Neural crest cell (in vitro differentiated cells): ENCODE data around the gene GNLY. TPM values are rescaled to one million over a fixed set of nuclear protein-coding genes. Genes with fewer than 3 reads are reported as not detected.

Experiments
- DNase-seq: peaks from one replicate; pipeline ENCODE4 v3.0.0; 2021; ENCODE audit warnings: low read depth, mixed read lengths, low spot score
- H3K27ac Mint-ChIP-seq: one replicate; pipeline ENCODE4 v1.8.0; 2021; ENCODE audit warnings: mild to moderate bottlenecking, mixed read lengths; ENCODE audit not compliant: unreplicated experiment
- H3K27me3 Mint-ChIP-seq: 2 replicates; pipeline ENCODE4 v1.8.0; 2021; ENCODE audit warnings: low read depth, mild to moderate bottlenecking, mixed read lengths
- H3K36me3 Mint-ChIP-seq: 2 replicates; pipeline ENCODE4 v1.8.0; 2021; ENCODE audit warnings: low read depth, mild to moderate bottlenecking, mixed read lengths
- H3K4me1 Mint-ChIP-seq: 2 replicates; pipeline ENCODE4 v1.8.0; 2021; ENCODE audit warnings: mixed read lengths
- H3K4me3 Mint-ChIP-seq: one replicate; pipeline ENCODE4 v1.8.0; 2021; ENCODE audit warnings: mild to moderate bottlenecking, mixed read lengths
- H3K9me3 Mint-ChIP-seq: 2 replicates; pipeline ENCODE4 v1.8.0; 2021; ENCODE audit warnings: mixed read lengths
- CTCF ChIP-seq: fragments of 200-600 bp; sonication (generic); conservative IDR thresholded peaks from 2 replicates; pipeline ENCODE4 v1.5.0; 2021; ENCODE audit warnings: antibody characterized with exemption, mild to moderate bottlenecking
- total RNA-seq: library from RNA; stranded (reverse); gene quantifications from 2 replicates; pipeline ENCODE4 v1.2.1, GENCODE V29; 2021

Gene GNLY
- total RNA-seq, 1 donor from 2014 or later: not detected

DNA sequence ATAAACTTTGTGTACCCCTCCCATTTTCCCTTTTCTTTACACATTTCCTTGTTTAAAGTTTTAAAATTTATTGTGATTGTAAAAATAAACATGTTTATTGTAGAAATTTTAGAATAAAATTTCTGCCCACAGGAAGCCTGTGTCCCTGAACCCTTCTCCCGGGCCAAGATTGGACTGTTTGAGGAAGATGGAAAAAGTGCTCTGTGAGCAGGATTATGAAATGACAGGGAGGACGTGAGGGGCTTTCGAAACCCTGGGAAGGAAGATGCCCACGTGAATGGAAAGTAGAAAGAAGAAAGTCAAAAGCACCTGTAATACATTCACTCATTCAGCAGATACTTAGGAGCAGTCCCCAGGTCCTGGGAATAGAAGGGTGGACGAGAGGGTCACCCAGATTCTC, 34.2 kb downstream of the GNLY start:
- Mint-ChIP-seq H3K36me3 (no peaks in the 10 kb centered on the region), H3K4me1 (peaks cover 25% of the 10 kb centered on the region), H3K27ac (no peak overlapping the region), H3K9me3 (no peaks in the 10 kb centered on the region), H3K4me3 (no peak overlapping the region), H3K27me3 (peaks cover 13% of the 10 kb centered on the region)
- DNase-seq: no peak
- TF ChIP-seq CTCF: no peak

DNA sequence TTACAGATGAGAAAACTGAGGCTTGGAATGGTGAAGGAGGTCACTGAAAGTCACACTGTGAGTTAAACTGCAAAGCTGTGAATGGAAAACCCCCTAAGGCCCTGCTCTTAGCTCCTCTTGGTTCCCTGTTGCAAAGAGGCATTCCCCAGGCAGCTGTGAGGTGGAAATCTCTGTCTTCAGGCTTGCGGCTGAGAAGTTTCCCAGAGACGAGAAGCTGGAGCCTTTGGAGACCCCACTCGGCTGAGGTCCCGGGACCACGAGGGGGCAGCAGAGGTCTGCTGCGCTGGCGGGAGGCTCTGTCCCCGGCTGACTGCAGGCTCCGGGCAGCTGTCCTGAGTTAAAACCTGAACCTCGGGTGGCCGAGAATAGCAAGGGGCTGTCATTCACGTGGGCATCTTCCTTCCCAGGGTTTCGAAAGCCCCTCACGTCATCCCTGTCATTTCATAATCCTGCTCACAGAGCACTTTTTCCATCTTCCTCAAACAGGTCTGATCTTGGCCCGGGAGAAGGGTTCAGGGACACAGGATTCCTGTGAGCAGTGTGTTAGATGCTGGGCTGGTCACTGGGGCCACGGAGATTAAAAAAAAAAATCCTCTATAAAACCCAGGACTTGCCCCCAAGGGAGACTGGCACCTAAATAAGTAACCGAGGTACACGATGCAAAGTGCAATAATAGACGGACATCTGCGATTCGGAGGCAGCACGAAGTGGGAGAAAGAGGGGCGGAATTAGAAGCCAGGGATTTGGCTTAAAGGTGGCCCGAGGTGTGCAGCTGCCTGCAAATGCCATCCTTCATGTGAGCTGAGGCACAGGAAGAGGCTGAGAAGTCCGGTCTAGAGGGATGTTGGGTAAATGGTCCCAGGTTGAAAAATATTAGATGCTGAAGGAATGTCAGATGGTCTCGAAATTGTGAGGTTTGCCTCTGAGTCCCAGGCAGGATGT, 35.0 kb downstream of the GNLY start:
- DNase-seq: peak; percentile 96
- Mint-ChIP-seq H3K27me3 (peaks cover 13% of the 10 kb centered on the region), H3K27ac (no peak overlapping the region), H3K4me1 (peaks cover 25% of the 10 kb centered on the region), H3K9me3 (no peaks in the 10 kb centered on the region), H3K4me3 (no peak overlapping the region), H3K36me3 (no peaks in the 10 kb centered on the region)
- peak; percentile 97 for TF ChIP-seq CTCF

GRCh38 chr2:85729825-85730510, 35.8 kb downstream of the GNLY start:
- H3K27me3 Mint-ChIP-seq: peaks cover 13% of the 10 kb centered on the region
- H3K9me3 Mint-ChIP-seq: no peaks in the 10 kb centered on the region
- no peak overlapping the region for H3K4me3 Mint-ChIP-seq
- DNase-seq: no peak
- no peaks in the 10 kb centered on the region for H3K36me3 Mint-ChIP-seq
- H3K4me1 Mint-ChIP-seq: peaks cover 25% of the 10 kb centered on the region
- H3K27ac Mint-ChIP-seq: no peak overlapping the region
- no peak for TF ChIP-seq CTCF

DNA sequence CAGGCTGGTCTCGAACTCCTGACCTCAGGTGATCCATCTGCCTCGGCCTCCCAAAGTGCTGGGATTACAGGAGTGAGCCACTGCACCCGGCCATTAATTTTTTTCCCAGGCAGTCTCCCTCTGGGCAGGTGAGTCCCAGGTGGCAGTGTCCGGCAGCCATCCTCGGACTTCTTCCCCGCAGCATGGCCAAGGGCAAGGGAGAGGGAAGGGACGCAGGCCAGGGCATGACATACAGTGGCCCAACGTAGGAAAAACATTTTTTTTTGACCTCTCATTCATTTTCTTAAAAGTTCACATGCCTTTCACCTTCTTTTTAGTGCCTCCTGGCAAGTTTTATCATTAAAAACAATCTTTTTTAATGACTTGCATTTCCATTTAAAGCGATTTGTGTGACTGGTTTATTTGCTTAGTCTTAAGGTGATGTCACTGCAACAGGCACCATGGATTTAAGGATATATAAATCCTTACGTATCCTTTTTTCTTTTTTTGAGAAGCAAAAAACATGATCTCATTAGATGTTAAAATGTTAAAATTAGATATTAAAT, 36.6 kb downstream of the GNLY start:
- H3K27me3 Mint-ChIP-seq: peaks cover 9% of the 10 kb centered on the region
- no peak for DNase-seq
- no peak overlapping the region for H3K4me3 Mint-ChIP-seq
- H3K27ac Mint-ChIP-seq: no peak overlapping the region
- no peaks in the 10 kb centered on the region for H3K9me3 Mint-ChIP-seq
- no peak for TF ChIP-seq CTCF
- H3K36me3 Mint-ChIP-seq: no peaks in the 10 kb centered on the region
- H3K4me1 Mint-ChIP-seq: peaks cover 21% of the 10 kb centered on the region

DNA sequence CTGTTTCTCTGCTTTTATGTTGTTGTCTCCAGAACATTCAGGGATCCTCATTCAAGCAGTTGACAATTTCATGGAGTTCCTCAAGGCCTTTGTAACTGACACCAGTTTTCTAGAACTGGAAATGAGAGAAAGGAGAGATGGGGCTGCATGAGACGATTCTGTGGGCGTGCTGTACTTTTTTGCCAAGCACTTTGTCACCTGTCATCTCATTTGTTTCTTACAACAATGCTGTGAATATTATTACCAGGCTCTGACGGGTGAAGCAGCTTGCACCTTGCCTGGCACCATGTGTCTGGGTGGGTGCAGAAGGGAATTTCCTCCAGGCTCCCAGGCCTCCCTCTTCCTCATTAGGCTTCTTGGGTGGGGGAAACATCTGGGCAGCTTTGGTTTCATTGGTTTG, 37.4 kb downstream of the GNLY start:
- no peak for TF ChIP-seq CTCF
- Mint-ChIP-seq H3K4me1 (peaks cover 25% of the 10 kb centered on the region), H3K9me3 (no peaks in the 10 kb centered on the region), H3K4me3 (no peak overlapping the region), H3K27me3 (peaks cover 9% of the 10 kb centered on the region), H3K36me3 (no peaks in the 10 kb centered on the region), H3K27ac (no peak overlapping the region)
- DNase-seq: no peak
